HepG2 (cell line): ENCODE results near the gene ICAM3. TPM values are rescaled to one million over a fixed set of nuclear protein-coding genes. Genes with fewer than 3 reads are reported as not detected.

Source experiments
- EED ChIP-seq: sonication (generic); formaldehyde crosslinking; IDR thresholded peaks from 2 replicates; pipeline ENCODE4 v1.5.0; 2020; ENCODE audit warnings: mild to moderate bottlenecking, missing genetic modification reagents
- ESRRA ChIP-seq: sonication (generic); formaldehyde crosslinking; IDR thresholded peaks from 2 replicates; pipeline ENCODE4 v1.5.1; 2020; ENCODE audit warnings: mild to moderate bottlenecking, low read depth, missing genetic modification reagents
- GFI1 ChIP-seq: sonication (generic); formaldehyde crosslinking; IDR thresholded peaks from 2 replicates; pipeline ENCODE4 v1.5.0; 2020; ENCODE audit warnings: missing genetic modification reagents, mild to moderate bottlenecking, borderline replicate concordance
- IKZF5 ChIP-seq: IDR thresholded peaks from 2 replicates; pipeline ENCODE4 v1.6.1; 2018; ENCODE audit warnings: missing genetic modification reagents, mild to moderate bottlenecking, missing compliant biosample characterization
- KLF13 ChIP-seq: sonication (generic); formaldehyde crosslinking; IDR thresholded peaks from 2 replicates; pipeline ENCODE4 v1.4.0; 2020; ENCODE audit warnings: mild to moderate bottlenecking, missing genetic modification reagents
- MEIS1 ChIP-seq: sonication (generic); formaldehyde crosslinking; IDR thresholded peaks from 2 replicates; pipeline ENCODE4 v1.9.0; 2021; ENCODE audit warnings: mild to moderate bottlenecking, missing genetic modification reagents, moderate library complexity, borderline replicate concordance
- POLR2G ChIP-seq: fragments of 200-400 bp; formaldehyde crosslinking; IDR thresholded peaks from 2 replicates; pipeline ENCODE4 v1.6.1; 2018; ENCODE audit warnings: mild to moderate bottlenecking, low read depth, low read length, moderate library complexity
- RAD21 ChIP-seq: fragments of 450-650 bp; formaldehyde crosslinking; IDR thresholded peaks from 2 replicates; pipeline ENCODE4 v1.5.0; 2020; ENCODE audit warnings: mild to moderate bottlenecking
- RFXAP ChIP-seq: sonication (generic); formaldehyde crosslinking; IDR thresholded peaks from 2 replicates; pipeline ENCODE4 v1.4.0; 2020; ENCODE audit warnings: missing genetic modification reagents, borderline replicate concordance
- SPEN ChIP-seq: sonication (generic); formaldehyde crosslinking; IDR thresholded peaks from 2 replicates; pipeline ENCODE4 v1.5.1; 2020; ENCODE audit warnings: low read depth, mild to moderate bottlenecking, missing genetic modification reagents
- TSC22D2 ChIP-seq: sonication (generic); formaldehyde crosslinking; IDR thresholded peaks from 2 replicates; pipeline ENCODE4 v1.5.1; 2020; ENCODE audit warnings: missing genetic modification reagents, mild to moderate bottlenecking, borderline replicate concordance
- ZBTB20 ChIP-seq: sonication (generic); formaldehyde crosslinking; IDR thresholded peaks from 2 replicates; pipeline ENCODE4 v1.8.1; 2023; ENCODE audit warnings: missing genetic modification reagents, low read depth, mild to moderate bottlenecking, borderline replicate concordance
- ZIK1 ChIP-seq: sonication (generic); formaldehyde crosslinking; IDR thresholded peaks from 2 replicates; pipeline ENCODE4 v1.5.0; 2020; ENCODE audit warnings: mild to moderate bottlenecking, low read depth, missing genetic modification reagents, borderline replicate concordance
- ZNF207 ChIP-seq: fragments of 450-650 bp; IDR thresholded peaks from 2 replicates; pipeline ENCODE4 v1.6.1; 2016; ENCODE audit warnings: antibody characterized with exemption, borderline replicate concordance
- ZNF770 ChIP-seq: sonication (generic); formaldehyde crosslinking; IDR thresholded peaks from 2 replicates; pipeline ENCODE4 v1.5.0; 2020; ENCODE audit warnings: mild to moderate bottlenecking, missing genetic modification reagents
- ZSCAN9 ChIP-seq: IDR thresholded peaks from 2 replicates; pipeline ENCODE4 v1.6.1; 2016; ENCODE audit warnings: borderline replicate concordance
- polyA plus RNA-seq, 8 experiments: library from polyadenylated mRNA; depleted of rRNA in 3 of 8; stranded (reverse) in 7 of 8; unstranded in 1 of 8; fragments of >200 nt; fragmentation: Illumina TruSeq in 4 of 8; extraction: Trizol in 4 of 8; gene quantifications; 2 replicates each; pipeline versions ENCODE4 v1.2.1 to v1.2.3, GENCODE V29; 2011 to 2016; ENCODE audit warnings: low read depth in 4 of 8, missing spikeins in 1 of 8, mixed read lengths in 1 of 8; ENCODE audit not compliant: insufficient read depth in 1 of 8
- total RNA-seq, 5 experiments: library from RNA; depleted of rRNA; stranded (reverse); fragments of >200 nt; fragmentation: Illumina TruSeq; extraction: Trizol; gene quantifications; 2 replicates each; pipeline ENCODE4 v1.2.3, GENCODE V29; 2016; ENCODE audit warnings: low read depth in 1 of 5
- TF ChIP-seq, protein P1 (sequence below): IDR thresholded peaks from 2 replicates; pipeline ENCODE4 v1.6.1; 2012; ENCODE audit warnings: low read length, improper control_type of control experiment
- TF ChIP-seq, protein P2 (sequence below): IDR thresholded peaks from 2 replicates; pipeline ENCODE4 v1.4.0; 2020; ENCODE audit warnings: mild to moderate bottlenecking, missing genetic modification reagents

Gene ICAM3
- total and polyA plus RNA-seq, 2 of the 13 experiments (the other 11 are each of a cell fraction or from before 2014, with no cell fraction given): 14.1 to 21.0 TPM

- peak; percentile 51; the same call in 1 of the 2 replicates for TF ChIP-seq ZNF770 (CRISPR knock-in tag)
- TF ChIP-seq GFI1 (CRISPR knock-in tag): no peak
- TF ChIP-seq RAD21 (CRISPR knock-in tag): 0 out of 2 replicates have a peak, but pooled peaks have one; percentile 8
- no peak for TF ChIP-seq SPEN (CRISPR knock-in tag)
- TF ChIP-seq ZBTB20 (CRISPR knock-in tag): peak; percentile 97
- TF ChIP-seq KLF13 (CRISPR knock-in tag): no peak
- TF ChIP-seq IKZF5: 0 out of 2 replicates have a peak, but pooled peaks have one; percentile 9
- TF ChIP-seq MEIS1 (CRISPR knock-in tag): no peak
- TF ChIP-seq ZIK1 (CRISPR knock-in tag): no peak
- no peak for TF ChIP-seq ESRRA (CRISPR knock-in tag)
- TF ChIP-seq ZNF207: no peak
- TF ChIP-seq TSC22D2 (CRISPR knock-in tag): no peak
- no peak for TF ChIP-seq ZSCAN9 (CRISPR knock-in tag)
- TF ChIP-seq RFXAP (CRISPR knock-in tag): no peak
- peak; percentile 7; the same call in 1 of the 2 replicates for TF ChIP-seq EED (CRISPR knock-in tag)
- TF ChIP-seq POLR2G: peak; percentile 50; the same call in 1 of the 2 replicates
- TF ChIP-seq, protein P1, sequence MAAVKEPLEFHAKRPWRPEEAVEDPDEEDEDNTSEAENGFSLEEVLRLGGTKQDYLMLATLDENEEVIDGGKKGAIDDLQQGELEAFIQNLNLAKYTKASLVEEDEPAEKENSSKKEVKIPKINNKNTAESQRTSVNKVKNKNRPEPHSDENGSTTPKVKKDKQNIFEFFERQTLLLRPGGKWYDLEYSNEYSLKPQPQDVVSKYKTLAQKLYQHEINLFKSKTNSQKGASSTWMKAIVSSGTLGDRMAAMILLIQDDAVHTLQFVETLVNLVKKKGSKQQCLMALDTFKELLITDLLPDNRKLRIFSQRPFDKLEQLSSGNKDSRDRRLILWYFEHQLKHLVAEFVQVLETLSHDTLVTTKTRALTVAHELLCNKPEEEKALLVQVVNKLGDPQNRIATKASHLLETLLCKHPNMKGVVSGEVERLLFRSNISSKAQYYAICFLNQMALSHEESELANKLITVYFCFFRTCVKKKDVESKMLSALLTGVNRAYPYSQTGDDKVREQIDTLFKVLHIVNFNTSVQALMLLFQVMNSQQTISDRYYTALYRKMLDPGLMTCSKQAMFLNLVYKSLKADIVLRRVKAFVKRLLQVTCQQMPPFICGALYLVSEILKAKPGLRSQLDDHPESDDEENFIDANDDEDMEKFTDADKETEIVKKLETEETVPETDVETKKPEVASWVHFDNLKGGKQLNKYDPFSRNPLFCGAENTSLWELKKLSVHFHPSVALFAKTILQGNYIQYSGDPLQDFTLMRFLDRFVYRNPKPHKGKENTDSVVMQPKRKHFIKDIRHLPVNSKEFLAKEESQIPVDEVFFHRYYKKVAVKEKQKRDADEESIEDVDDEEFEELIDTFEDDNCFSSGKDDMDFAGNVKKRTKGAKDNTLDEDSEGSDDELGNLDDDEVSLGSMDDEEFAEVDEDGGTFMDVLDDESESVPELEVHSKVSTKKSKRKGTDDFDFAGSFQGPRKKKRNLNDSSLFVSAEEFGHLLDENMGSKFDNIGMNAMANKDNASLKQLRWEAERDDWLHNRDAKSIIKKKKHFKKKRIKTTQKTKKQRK: no peak
- TF ChIP-seq, protein P2, sequence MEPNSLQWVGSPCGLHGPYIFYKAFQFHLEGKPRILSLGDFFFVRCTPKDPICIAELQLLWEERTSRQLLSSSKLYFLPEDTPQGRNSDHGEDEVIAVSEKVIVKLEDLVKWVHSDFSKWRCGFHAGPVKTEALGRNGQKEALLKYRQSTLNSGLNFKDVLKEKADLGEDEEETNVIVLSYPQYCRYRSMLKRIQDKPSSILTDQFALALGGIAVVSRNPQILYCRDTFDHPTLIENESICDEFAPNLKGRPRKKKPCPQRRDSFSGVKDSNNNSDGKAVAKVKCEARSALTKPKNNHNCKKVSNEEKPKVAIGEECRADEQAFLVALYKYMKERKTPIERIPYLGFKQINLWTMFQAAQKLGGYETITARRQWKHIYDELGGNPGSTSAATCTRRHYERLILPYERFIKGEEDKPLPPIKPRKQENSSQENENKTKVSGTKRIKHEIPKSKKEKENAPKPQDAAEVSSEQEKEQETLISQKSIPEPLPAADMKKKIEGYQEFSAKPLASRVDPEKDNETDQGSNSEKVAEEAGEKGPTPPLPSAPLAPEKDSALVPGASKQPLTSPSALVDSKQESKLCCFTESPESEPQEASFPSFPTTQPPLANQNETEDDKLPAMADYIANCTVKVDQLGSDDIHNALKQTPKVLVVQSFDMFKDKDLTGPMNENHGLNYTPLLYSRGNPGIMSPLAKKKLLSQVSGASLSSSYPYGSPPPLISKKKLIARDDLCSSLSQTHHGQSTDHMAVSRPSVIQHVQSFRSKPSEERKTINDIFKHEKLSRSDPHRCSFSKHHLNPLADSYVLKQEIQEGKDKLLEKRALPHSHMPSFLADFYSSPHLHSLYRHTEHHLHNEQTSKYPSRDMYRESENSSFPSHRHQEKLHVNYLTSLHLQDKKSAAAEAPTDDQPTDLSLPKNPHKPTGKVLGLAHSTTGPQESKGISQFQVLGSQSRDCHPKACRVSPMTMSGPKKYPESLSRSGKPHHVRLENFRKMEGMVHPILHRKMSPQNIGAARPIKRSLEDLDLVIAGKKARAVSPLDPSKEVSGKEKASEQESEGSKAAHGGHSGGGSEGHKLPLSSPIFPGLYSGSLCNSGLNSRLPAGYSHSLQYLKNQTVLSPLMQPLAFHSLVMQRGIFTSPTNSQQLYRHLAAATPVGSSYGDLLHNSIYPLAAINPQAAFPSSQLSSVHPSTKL (CRISPR knock-in tag): peak; percentile 25; the same call in 1 of the 2 replicates
Measured at GRCh38 chr19:10332158-10332964, 7.1 kb downstream of the ICAM3 start (continued).
